GM23248 (cell line): ENCODE results near the gene TRPM3. TPM values are rescaled to one million over a fixed set of nuclear protein-coding genes. Genes with fewer than 3 reads are reported as not detected.

Source experiments
- DNase-seq: peaks from one replicate; pipeline ENCODE4 v3.0.0-alpha.2; 2015
- H2AFZ ChIP-seq: fragments of 200-600 bp; sonication (generic); 2 replicates; pipeline ENCODE4 v1.6.1; 2016; ENCODE audit warnings: antibody characterized with exemption
- H3F3A ChIP-seq: fragments of 200-600 bp; sonication (generic); 2 replicates; pipeline ENCODE4 v1.6.1; 2016; ENCODE audit warnings: mild to moderate bottlenecking, antibody characterized with exemption, mixed run types; ENCODE audit not compliant: insufficient read depth
- H3K27ac ChIP-seq: fragments of 200-600 bp; sonication (generic); 2 replicates; pipeline ENCODE4 v1.5.1; 2016; ENCODE audit warnings: mild to moderate bottlenecking
- H3K27me3 ChIP-seq: fragments of 200-600 bp; sonication (generic); replicated peaks from 2 replicates; pipeline ENCODE4 v1.6.1; 2016; ENCODE audit warnings: mild to moderate bottlenecking; ENCODE audit not compliant: insufficient read depth
- H3K36me3 ChIP-seq: fragments of 200-600 bp; sonication (generic); 2 replicates; pipeline ENCODE4 v1.6.1; 2016; ENCODE audit warnings: low read depth, mild to moderate bottlenecking
- H3K4me1 ChIP-seq: fragments of 200-600 bp; sonication (generic); 2 replicates; pipeline ENCODE4 v1.6.1; 2016; ENCODE audit warnings: mild to moderate bottlenecking; ENCODE audit not compliant: insufficient read depth
- H3K4me2 ChIP-seq: fragments of 200-600 bp; sonication (generic); one replicate; pipeline ENCODE4 v1.6.1; 2016; ENCODE audit warnings: mild to moderate bottlenecking; ENCODE audit not compliant: unreplicated experiment
- H3K4me3 ChIP-seq: fragments of 200-600 bp; sonication (generic); 2 replicates; pipeline ENCODE4 v1.5.1; 2016; ENCODE audit warnings: mild to moderate bottlenecking
- H3K79me2 ChIP-seq: fragments of 200-600 bp; sonication (generic); 2 replicates; pipeline ENCODE4 v1.6.1; 2016; ENCODE audit warnings: mild to moderate bottlenecking; ENCODE audit not compliant: insufficient read depth
- H3K9ac ChIP-seq: fragments of 200-600 bp; sonication (generic); 2 replicates; pipeline ENCODE4 v1.6.1; 2016; ENCODE audit warnings: mild to moderate bottlenecking
- H3K9me2 ChIP-seq: fragments of 200-600 bp; sonication (generic); 2 replicates; pipeline ENCODE4 v1.6.1; 2016; ENCODE audit warnings: mixed run types, mild to moderate bottlenecking, moderate library complexity; ENCODE audit not compliant: insufficient read depth
- H3K9me3 ChIP-seq: fragments of 200-600 bp; sonication (generic); one replicate; pipeline ENCODE4 v1.6.1; 2017; ENCODE audit warnings: low read depth
- H4K20me1 ChIP-seq: fragments of 200-600 bp; sonication (generic); 2 replicates; pipeline ENCODE4 v1.6.0; 2016; ENCODE audit not compliant: insufficient read depth
- EZH2 ChIP-seq: fragments of 200-600 bp; sonication (generic); IDR thresholded peaks from 2 replicates; pipeline ENCODE4 v1.6.1; 2018; ENCODE audit warnings: antibody characterized with exemption, mild to moderate bottlenecking; ENCODE audit not compliant: insufficient read depth, poor library complexity, severe bottlenecking
- EZH2phosphoT487 ChIP-seq: fragments of 200-600 bp; sonication (generic); IDR thresholded peaks from 2 replicates; pipeline ENCODE4 v1.6.1; 2018; ENCODE audit warnings: antibody characterized with exemption, moderate library complexity, mild to moderate bottlenecking, low read depth; ENCODE audit not compliant: insufficient read depth
- WGBS, 2 experiments: methylation state at CpG; one replicate each; pipeline ENCODE4 v1.1.6; 2015 to 2017; ENCODE audit warnings: low lambda C conversion rate in 2 of 2, low coverage in 1 of 2; ENCODE audit errors: missing lambda C conversion rate in 2 of 2; 5-methylcytosine and 5-hydroxymethylcytosine counted together
- in situ Hi-C: fragments of 300-500 bp; cut with MboI; formaldehyde crosslinking; loops from 2 replicates; pipeline ENCODE4 v1.15.0; 2020
- polyA plus RNA-seq: library from polyadenylated mRNA; unstranded; fragments of >200 nt; fragmentation: Nextera tagmentation; extraction: Ambion mirVana; gene quantifications from 2 replicates; pipeline ENCODE4 v1.2.1, GENCODE V29; 2016
- total RNA-seq: library from RNA; depleted of rRNA; stranded (reverse); fragments of >200 nt; shearing (Covaris generic); gene quantifications from 2 replicates; pipeline ENCODE4 v1.2.3, GENCODE V29; 2014

Gene TRPM3
- total and polyA plus RNA-seq, 2 experiments from 2014 or later: not detected

GRCh38 chr9:70595211-70595610, 526.2 kb downstream of the TRPM3 start:
- in situ Hi-C loops: loop anchor here (10.0 to 25.0 kb wide), 2 partner anchors 90 to 633 kb away; no protein-coding TSS in a partner anchor
- TF ChIP-seq EZH2phosphoT487 (no peak), EZH2 (no peak)
- peak overlapping the region; percentile 80 for H3K27ac ChIP-seq
- no peaks in the 10 kb centered on the region for H3K9me2 ChIP-seq
- peaks cover 22% of the 10 kb centered on the region for H3F3A ChIP-seq
- no peaks in the 10 kb centered on the region for H3K9me3 ChIP-seq
- no peaks in the 10 kb centered on the region for H3K36me3 ChIP-seq
- H4K20me1 ChIP-seq: no peaks in the 10 kb centered on the region
- H3K4me1 ChIP-seq: peaks cover 30% of the 10 kb centered on the region
- H3K79me2 ChIP-seq: no peaks in the 10 kb centered on the region
- H2AFZ ChIP-seq: no peak overlapping the region
- H3K27me3 ChIP-seq: no peaks in the 10 kb centered on the region
- peak overlapping the region; percentile 55 for H3K9ac ChIP-seq
- peak; percentile 72 for DNase-seq
- 40 to 41% methylated on average over 4 of the region's 4 CpGs for WGBS, 2 experiments
- peak overlapping the region; percentile 32 for H3K4me2 ChIP-seq
- no peak overlapping the region for H3K4me3 ChIP-seq

DNA sequence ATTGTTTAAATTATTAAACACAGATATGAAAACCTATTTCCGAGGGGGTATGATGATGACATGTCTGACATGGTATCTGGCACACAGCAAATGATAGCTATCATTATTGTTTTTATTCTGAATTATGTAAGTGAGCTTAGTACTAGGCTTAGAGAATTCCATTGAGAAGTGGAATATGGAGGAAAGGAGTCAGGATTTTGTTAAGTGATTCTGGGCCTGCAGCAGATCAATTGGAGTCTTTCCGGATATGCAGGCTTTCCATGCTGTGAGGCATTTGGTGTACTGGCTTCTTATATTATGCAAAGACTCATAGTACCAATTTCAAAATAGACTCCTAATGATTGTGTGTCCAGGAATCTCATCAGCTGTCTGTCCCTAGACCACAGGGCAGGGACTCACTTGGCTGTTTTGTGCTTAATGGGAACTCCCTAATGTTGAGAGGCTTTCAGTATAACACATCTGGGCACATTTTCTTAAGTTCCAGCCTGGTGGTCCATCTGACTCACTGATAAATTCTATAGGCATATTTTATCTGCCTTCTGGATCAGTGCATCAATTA, 527.0 kb downstream of the TRPM3 start:
- TF ChIP-seq EZH2phosphoT487: no peak
- TF ChIP-seq EZH2: no peak
- Histone ChIP-seq H3K79me2 (no peaks in the 10 kb centered on the region), H3K36me3 (no peaks in the 10 kb centered on the region), H3K27me3 (no peaks in the 10 kb centered on the region), H3K4me3 (no peak overlapping the region), H3K9ac (peak overlapping the region; percentile 55), H3K4me1 (peaks cover 34% of the 10 kb centered on the region), H3K27ac (peak overlapping the region; percentile 80), H2AFZ (no peak overlapping the region), H3K9me2 (no peaks in the 10 kb centered on the region), H3K9me3 (no peaks in the 10 kb centered on the region), H4K20me1 (no peaks in the 10 kb centered on the region), H3F3A (peaks cover 25% of the 10 kb centered on the region), H3K4me2 (peak overlapping the region; percentile 32)
- peak; percentile 82 for DNase-seq
- in situ Hi-C loops: loop anchor here (10.0 to 25.0 kb wide), 2 partner anchors 90 to 632 kb away; no protein-coding TSS in a partner anchor
- 34 to 39% methylated on average over 2 of the region's 2 CpGs for WGBS, 2 experiments

DNA sequence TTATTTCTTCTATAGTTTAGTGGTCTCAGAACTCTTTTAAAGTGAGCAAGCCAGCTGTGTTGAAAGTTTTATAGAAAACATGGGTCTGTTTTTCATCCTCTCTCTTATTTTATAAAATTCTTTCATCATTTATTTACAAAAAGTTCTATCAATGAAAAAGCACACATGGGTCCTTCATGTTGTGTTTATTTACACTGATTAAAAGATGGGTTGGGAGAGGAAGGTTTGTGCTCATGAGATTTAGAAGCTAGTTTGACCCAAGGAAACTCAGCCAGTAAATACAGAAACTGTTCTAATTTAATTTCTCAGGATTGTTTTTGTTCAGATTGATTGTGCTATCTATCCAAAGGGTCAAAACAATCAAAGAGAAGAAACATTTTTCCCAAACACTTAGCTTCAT, 528.2 kb downstream of the TRPM3 start:
- Histone ChIP-seq H3K27ac (no peak overlapping the region), H3K4me3 (no peak overlapping the region), H4K20me1 (no peaks in the 10 kb centered on the region), H3K36me3 (no peaks in the 10 kb centered on the region), H3F3A (peaks cover 37% of the 10 kb centered on the region), H3K4me2 (no peak overlapping the region), H2AFZ (no peak overlapping the region), H3K9me3 (no peaks in the 10 kb centered on the region), H3K4me1 (peaks cover 46% of the 10 kb centered on the region), H3K79me2 (no peaks in the 10 kb centered on the region), H3K9ac (no peak overlapping the region), H3K27me3 (no peaks in the 10 kb centered on the region), H3K9me2 (no peaks in the 10 kb centered on the region)
- no peak for TF ChIP-seq EZH2phosphoT487
- no peak for TF ChIP-seq EZH2
- no peak for DNase-seq
- in situ Hi-C loops: loop anchor here (10.0 to 25.0 kb wide), 2 partner anchors 88 to 631 kb away; no protein-coding TSS in a partner anchor

GRCh38 chr9:70590315-70590677, 531.1 kb downstream of the TRPM3 start:
- Histone ChIP-seq H3K4me1 (peaks cover 63% of the 10 kb centered on the region), H3K9me3 (no peaks in the 10 kb centered on the region), H3F3A (peaks cover 55% of the 10 kb centered on the region), H3K36me3 (no peaks in the 10 kb centered on the region), H3K4me3 (peak overlapping the region; percentile 44), H4K20me1 (no peaks in the 10 kb centered on the region), H3K4me2 (peak overlapping the region; percentile 87), H3K9me2 (no peaks in the 10 kb centered on the region), H3K79me2 (no peaks in the 10 kb centered on the region), H2AFZ (peak overlapping the region; percentile 39), H3K27me3 (no peaks in the 10 kb centered on the region), H3K9ac (peak overlapping the region; percentile 76), H3K27ac (peak overlapping the region; percentile 94)
- 0 to 2% methylated on average over 3 of the region's 3 CpGs for WGBS, 2 experiments
- in situ Hi-C loops: loop anchor here (10.0 to 25.0 kb wide), 2 partner anchors 85 to 628 kb away; no protein-coding TSS in a partner anchor
- TF ChIP-seq EZH2 (no peak), EZH2phosphoT487 (no peak)
- DNase-seq: peak; percentile 68
